Thyroid gland (tissue), 4 donors: ENCODE measurements around the gene MRC2.

ENCODE experiments used
- CTCF ChIP-seq, 6 experiments: fragments of 200-600 bp in 3 of 6; fragments of 450-650 bp in 3 of 6; sonication (generic) in 3 of 6; IDR thresholded peaks; one replicate each; pipeline ENCODE4 v1.5.1; 2016 to 2019; ENCODE audit warnings: antibody characterized with exemption in 6 of 6, mild to moderate bottlenecking in 2 of 6, inconsistent platforms in 1 of 6, moderate library complexity in 1 of 6
- POLR2A ChIP-seq, 2 donors: fragments of 450-650 bp; IDR thresholded peaks; one replicate each; pipeline ENCODE4 v1.6.1; 2017; ENCODE audit warnings: antibody characterized with exemption in 2 of 2, mild to moderate bottlenecking in 2 of 2, moderate library complexity in 1 of 2

GRCh38 chr17:62673614-62674362 lies 46.3 kb downstream of the MRC2 start:
- no peak for TF ChIP-seq CTCF (IDR thresholded peaks at IDR 0.05)
- TF ChIP-seq POLR2A (IDR thresholded peaks at IDR 0.05): no peak
